SK-N-MC (cell line): ENCODE results near the gene RC3H2.
A peak's percentile ranks its signal among the peaks of the same experiment; 100 is the strongest.

Source experiments
- DNase-seq: peaks from one replicate; pipeline ENCODE4 v3.0.0-alpha.2; 2011; ENCODE audit warnings: low read depth, low spot score
- H3K27ac ChIP-seq: fragments of 200-600 bp; sonication (generic); 2 replicates; pipeline ENCODE4 v1.5.1; 2016; ENCODE audit warnings: mixed run types
- H3K36me3 ChIP-seq: fragments of 200-600 bp; sonication (generic); 2 replicates; pipeline ENCODE4 v1.6.1; 2017; ENCODE audit warnings: antibody characterized with exemption, low read length, mixed read lengths; ENCODE audit not compliant: insufficient read depth
- H3K4me3 ChIP-seq: fragments of 200-600 bp; sonication (generic); 2 replicates; pipeline ENCODE4 v1.5.1; 2016
- H3K9ac ChIP-seq: fragments of 200-600 bp; sonication (generic); 2 replicates; pipeline ENCODE4 v1.8.0; 2017; ENCODE audit warnings: mixed run types, mixed read lengths; ENCODE audit not compliant: insufficient read length
- H3K9me3 ChIP-seq: fragments of 200-600 bp; sonication (generic); 2 replicates; pipeline ENCODE4 v1.6.1; 2017; ENCODE audit warnings: low read depth, mild to moderate bottlenecking, antibody characterized with exemption, low read length, moderate library complexity, mixed read lengths
- EZH2 ChIP-seq: fragments of 200-600 bp; sonication (generic); IDR thresholded peaks from one replicate; pipeline ENCODE4 v1.6.1; 2017; ENCODE audit warnings: antibody characterized with exemption
- FOXP2 ChIP-seq: optimal IDR thresholded peaks from 2 replicates; pipeline ENCODE3; 2011; ENCODE audit warnings: mild to moderate bottlenecking, moderate library complexity; ENCODE audit not compliant: insufficient read depth; ENCODE audit errors: extremely low read length, control extremely low read depth
- POLR2AphosphoS5 ChIP-seq: IDR thresholded peaks from 2 replicates; pipeline ENCODE4 v1.6.1; 2012; ENCODE audit warnings: mild to moderate bottlenecking, low read depth, low read length, borderline replicate concordance

RC3H2 gene

GRCh38 chr9:122944960-122945888, 40.1 kb upstream of the RC3H2 start:
- Histone ChIP-seq H3K36me3 (peaks cover 22% of the 10 kb centered on the region), H3K27ac (peak overlapping the region; percentile 96), H3K9ac (peak overlapping the region; percentile 74), H3K4me3 (peak overlapping the region; percentile 67), H3K9me3 (no peaks in the 10 kb centered on the region)
- DNase-seq: peak; percentile 57
- TF ChIP-seq FOXP2: no peak
- TF ChIP-seq EZH2: no peak
- TF ChIP-seq POLR2AphosphoS5: no peak

DNA sequence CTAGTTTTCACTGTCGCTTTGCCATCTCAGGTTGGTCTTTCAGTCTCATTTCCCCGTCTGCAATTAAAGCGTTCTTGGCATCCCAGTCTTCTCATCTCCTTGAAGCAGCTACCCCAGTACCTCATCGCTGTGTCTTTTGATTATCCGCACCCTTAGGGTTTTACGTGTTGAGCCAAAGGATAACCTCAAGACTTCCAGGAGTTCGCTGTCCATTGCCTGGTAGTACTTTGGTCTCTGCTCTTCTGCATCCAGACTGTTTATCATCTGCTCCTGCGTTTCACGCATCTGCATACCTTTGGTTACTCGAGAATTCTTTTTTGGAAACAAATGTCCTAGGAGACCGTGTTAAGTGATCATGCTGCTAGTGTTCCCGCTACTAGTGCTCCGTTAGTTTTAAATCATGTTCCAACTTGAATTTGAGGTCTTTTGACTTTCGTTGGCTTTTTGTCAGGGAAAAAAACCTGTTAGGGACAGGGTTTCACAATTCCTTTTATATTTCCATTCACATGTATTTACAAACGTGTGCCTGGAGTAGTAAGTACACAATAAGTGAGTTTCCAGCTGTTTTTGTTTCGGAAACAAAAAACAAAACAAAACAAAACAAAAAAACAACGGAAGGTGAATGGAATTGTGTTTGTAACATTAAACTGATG, 36.5 kb upstream of the RC3H2 start:
- no peak for TF ChIP-seq FOXP2
- no peak for TF ChIP-seq EZH2
- Histone ChIP-seq H3K9me3 (no peaks in the 10 kb centered on the region), H3K4me3 (peak overlapping the region; percentile 94), H3K36me3 (peaks cover 45% of the 10 kb centered on the region), H3K9ac (peak overlapping the region; percentile 90), H3K27ac (peak overlapping the region; percentile 86)
- DNase-seq: no peak

- peak; percentile 78 for DNase-seq
- H3K36me3 ChIP-seq: peaks cover 52% of the 10 kb centered on the region
- peak within 1 kb of the TSS; percentile 90 for H3K9ac ChIP-seq
- TF ChIP-seq FOXP2 (peak; percentile 62), EZH2 (no peak), POLR2AphosphoS5 (peak; percentile 84)
- H3K9me3 ChIP-seq: no peaks in the 10 kb centered on the region
- peak within 1 kb of the TSS; percentile 86 for H3K27ac ChIP-seq
- peak within 1 kb of the TSS; percentile 94 for H3K4me3 ChIP-seq
Measured at GRCh38 chr9:122940749-122941581, 35.8 kb upstream of the RC3H2 start, which contains the start of gene RABGAP1. Gene RABGAP1 (plus strand): TSS chr9:122941020. CDS start chr9:122957060, 16,040 bp downstream.

DNA sequence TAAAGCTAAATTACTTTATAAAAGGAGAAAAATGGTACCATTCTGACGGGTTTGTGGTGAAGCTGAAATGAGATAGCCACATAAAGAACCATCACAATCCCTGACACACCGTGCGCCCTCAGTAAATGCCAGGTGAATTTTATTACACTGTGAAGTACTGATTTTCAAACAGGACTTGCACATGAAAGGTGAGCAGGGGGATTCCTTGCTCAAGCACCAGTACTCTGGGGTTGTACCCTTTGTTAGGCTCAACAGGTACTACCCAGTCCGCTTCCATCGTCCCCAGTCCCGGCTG, 35.2 kb upstream of the RC3H2 start:
- peak overlapping the region; percentile 67 for H3K9ac ChIP-seq
- TF ChIP-seq EZH2 (no peak), FOXP2 (no peak), POLR2AphosphoS5 (no peak)
- no peak for DNase-seq
- no peaks in the 10 kb centered on the region for H3K9me3 ChIP-seq
- peak overlapping the region; percentile 94 for H3K4me3 ChIP-seq
- peaks cover 53% of the 10 kb centered on the region for H3K36me3 ChIP-seq
- peak overlapping the region; percentile 76 for H3K27ac ChIP-seq

DNA sequence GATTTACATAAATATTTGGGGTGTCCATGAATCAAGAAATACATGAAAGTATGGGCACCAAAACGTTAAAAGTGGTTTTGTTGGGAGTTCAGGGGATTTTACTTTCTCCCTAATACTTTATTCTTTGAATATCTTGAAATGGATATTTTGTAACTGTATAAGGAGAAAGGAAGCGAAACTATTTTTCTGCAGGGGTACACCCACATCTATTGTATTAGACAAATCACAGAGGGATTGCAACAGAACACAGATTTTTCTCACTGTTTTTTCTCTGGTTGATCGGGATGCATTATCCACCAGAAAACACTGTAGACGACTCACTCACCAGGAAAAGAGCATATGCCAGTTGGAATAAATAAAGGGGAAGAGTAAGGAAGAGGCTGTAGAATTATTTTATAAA, 34.4 kb upstream of the RC3H2 start:
- Histone ChIP-seq H3K4me3 (no peak overlapping the region), H3K27ac (no peak overlapping the region), H3K36me3 (peaks cover 50% of the 10 kb centered on the region), H3K9me3 (no peaks in the 10 kb centered on the region), H3K9ac (no peak overlapping the region)
- TF ChIP-seq EZH2: no peak
- TF ChIP-seq POLR2AphosphoS5: no peak
- no peak for TF ChIP-seq FOXP2
- no peak for DNase-seq

DNA sequence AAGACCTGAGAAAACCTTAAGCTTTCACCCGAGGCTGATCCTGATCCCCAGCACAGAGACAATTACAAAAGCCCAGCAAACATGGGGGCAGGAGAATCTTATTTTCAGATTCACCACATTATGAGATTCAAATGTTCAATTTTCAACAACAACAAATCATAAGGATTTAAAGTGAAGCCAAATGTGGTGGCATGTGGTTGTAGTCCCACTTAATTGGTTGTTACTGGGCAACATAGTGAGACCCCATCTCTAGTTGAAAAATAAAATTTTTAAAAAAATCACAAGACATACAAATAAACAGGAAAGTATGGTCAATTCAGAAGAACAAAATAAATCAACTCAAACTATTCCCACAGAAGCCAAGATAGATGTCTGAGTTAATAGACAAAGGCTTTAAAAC, 31.7 kb upstream of the RC3H2 start:
- Histone ChIP-seq H3K36me3 (peaks cover 43% of the 10 kb centered on the region), H3K9ac (no peak overlapping the region), H3K9me3 (no peaks in the 10 kb centered on the region), H3K27ac (no peak overlapping the region), H3K4me3 (no peak overlapping the region)
- no peak for TF ChIP-seq POLR2AphosphoS5
- TF ChIP-seq FOXP2: no peak
- TF ChIP-seq EZH2: no peak
- no peak for DNase-seq

DNA sequence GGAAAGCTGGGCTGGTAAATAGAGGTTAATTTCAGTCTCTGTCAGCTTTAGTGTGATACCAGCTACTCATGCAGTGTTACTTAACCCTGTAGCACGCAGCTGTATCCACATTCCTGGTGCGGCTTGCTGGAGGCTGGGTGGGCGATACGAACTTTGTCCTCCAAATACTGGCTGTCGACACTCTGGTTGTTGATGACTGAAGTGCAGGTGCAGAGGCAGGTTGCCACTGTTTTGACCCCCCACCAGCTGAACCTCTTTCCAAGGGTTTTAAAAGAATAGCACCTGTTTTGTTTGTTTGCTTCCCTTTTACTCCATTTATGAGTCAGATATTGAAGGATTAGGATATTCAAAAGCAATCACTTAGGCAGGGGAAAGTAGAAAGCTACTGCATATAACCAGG, 31.3 kb upstream of the RC3H2 start:
- no peak overlapping the region for H3K27ac ChIP-seq
- peaks cover 40% of the 10 kb centered on the region for H3K36me3 ChIP-seq

More for the DNA sequence above, 31.3 kb upstream of the RC3H2 start:
- H3K4me3 ChIP-seq: no peak overlapping the region
- TF ChIP-seq EZH2 (no peak), FOXP2 (no peak), POLR2AphosphoS5 (no peak)
- H3K9ac ChIP-seq: no peak overlapping the region
- DNase-seq: no peak
- H3K9me3 ChIP-seq: no peaks in the 10 kb centered on the region
